Astrocyte (in vitro differentiated cells and primary cell): ENCODE results near the gene KCNG3. TPM values are rescaled to one million over a fixed set of nuclear protein-coding genes. Genes with fewer than 3 reads are reported as not detected.
A peak's percentile ranks its signal among the peaks of the same experiment; 100 is the strongest.

Experiments
- DNase-seq: peaks from one replicate; pipeline ENCODE4 v3.0.0-alpha.2; 2010; ENCODE audit warnings: low read depth
- FAIRE-seq: peaks from 2 replicates; lab custom pipeline; 2011; peaks lifted over from hg19 to GRCh38; lab: Jason Lieb, UNC
- H2AFZ ChIP-seq: 2 replicates; pipeline ENCODE4 v1.6.0; 2012; ENCODE audit warnings: low read depth, low read length, inconsistent platforms
- H3K27ac ChIP-seq: 2 replicates; pipeline ENCODE4 v1.5.1; 2011; ENCODE audit warnings: low read depth, low read length, inconsistent platforms
- H3K27me3 ChIP-seq: 2 replicates; pipeline ENCODE4 v1.6.0; 2011; ENCODE audit warnings: low read length, inconsistent platforms; ENCODE audit not compliant: insufficient read depth
- H3K36me3 ChIP-seq: 2 replicates; pipeline ENCODE4 v1.5.1; 2011; ENCODE audit warnings: low read length, inconsistent platforms; ENCODE audit not compliant: insufficient read depth
- H3K4me1 ChIP-seq: 2 replicates; pipeline ENCODE4 v1.5.1; 2011; ENCODE audit warnings: low read length, inconsistent platforms; ENCODE audit not compliant: insufficient read depth
- H3K4me2 ChIP-seq: 2 replicates; pipeline ENCODE4 v1.6.0; 2012; ENCODE audit warnings: low read length, inconsistent platforms
- H3K4me3 ChIP-seq: 2 replicates; pipeline ENCODE4 v1.5.1; 2011; ENCODE audit warnings: low read depth, mild to moderate bottlenecking, low read length, inconsistent platforms; ENCODE audit not compliant: insufficient read depth
- H3K79me2 ChIP-seq: 2 replicates; pipeline ENCODE4 v1.6.0; 2012; ENCODE audit warnings: mild to moderate bottlenecking, low read length, inconsistent platforms; ENCODE audit not compliant: insufficient read depth
- H3K9ac ChIP-seq: 2 replicates; pipeline ENCODE4 v1.6.0; 2012; ENCODE audit warnings: mild to moderate bottlenecking, low read length, inconsistent platforms
- H3K9me3 ChIP-seq: 2 replicates; pipeline ENCODE4 v1.5.1; 2012; ENCODE audit warnings: low read depth, mild to moderate bottlenecking, low read length, inconsistent platforms; ENCODE audit not compliant: insufficient read depth
- H4K20me1 ChIP-seq: 2 replicates; pipeline ENCODE4 v1.6.0; 2012; ENCODE audit warnings: low read length, inconsistent platforms; ENCODE audit not compliant: insufficient read depth
- H3K27ac Mint-ChIP-seq: one replicate; pipeline ENCODE4 v1.8.0; 2021; ENCODE audit warnings: mild to moderate bottlenecking, mixed read lengths; ENCODE audit not compliant: unreplicated experiment
- H3K27me3 Mint-ChIP-seq: one replicate; pipeline ENCODE4 v1.8.0; 2021; ENCODE audit warnings: low read depth, mixed read lengths; ENCODE audit not compliant: unreplicated experiment
- H3K36me3 Mint-ChIP-seq: one replicate; pipeline ENCODE4 v1.8.0; 2021; ENCODE audit warnings: low read depth, mixed read lengths; ENCODE audit not compliant: unreplicated experiment
- H3K4me1 Mint-ChIP-seq: one replicate; pipeline ENCODE4 v1.8.0; 2021; ENCODE audit warnings: low read depth, mixed read lengths; ENCODE audit not compliant: unreplicated experiment
- H3K4me3 Mint-ChIP-seq: one replicate; pipeline ENCODE4 v1.8.0; 2021; ENCODE audit warnings: mild to moderate bottlenecking, moderate library complexity, mixed read lengths; ENCODE audit not compliant: unreplicated experiment
- H3K9me3 Mint-ChIP-seq: one replicate; pipeline ENCODE4 v1.8.0; 2021; ENCODE audit warnings: mild to moderate bottlenecking, mixed read lengths; ENCODE audit not compliant: unreplicated experiment
- CTCF ChIP-seq: IDR thresholded peaks from 2 replicates; pipeline ENCODE4 v1.5.1; 2011; ENCODE audit warnings: low read depth, mild to moderate bottlenecking, inconsistent platforms, low read length, moderate library complexity; ENCODE audit not compliant: insufficient read depth
- EZH2 ChIP-seq: IDR thresholded peaks from 2 replicates; pipeline ENCODE4 v1.6.1; 2012; ENCODE audit warnings: mild to moderate bottlenecking, low read length, inconsistent platforms; ENCODE audit not compliant: insufficient read depth
- total RNA-seq: library from RNA; stranded (reverse); gene quantifications from 2 replicates; pipeline ENCODE4 v1.2.1, GENCODE V29; 2021

The KCNG3 gene
- total RNA-seq, 1 donor from 2014 or later = 0.20 TPM

GRCh38 chr2:42456126-42456839, 37.5 kb downstream of the KCNG3 start:
- no peaks in the 10 kb centered on the region for H3K9me3 Mint-ChIP-seq
- H3K27ac Mint-ChIP-seq = no peak overlapping the region
- Histone ChIP-seq H3K9ac (no peak overlapping the region), H3K79me2 (no peaks in the 10 kb centered on the region), H3K36me3 (no peaks in the 10 kb centered on the region), H3K27me3 (peaks cover 2% of the 10 kb centered on the region), H3K9me3 (no peaks in the 10 kb centered on the region), H3K4me2 (no peak overlapping the region), H2AFZ (no peak overlapping the region), H3K4me1 (no peaks in the 10 kb centered on the region), H3K4me3 (no peak overlapping the region), H3K27ac (no peak overlapping the region), H4K20me1 (no peaks in the 10 kb centered on the region)
- H3K36me3 Mint-ChIP-seq = no peaks in the 10 kb centered on the region
- no peaks in the 10 kb centered on the region for H3K27me3 Mint-ChIP-seq
- TF ChIP-seq EZH2 = no peak
- no peak for TF ChIP-seq CTCF
- H3K4me3 Mint-ChIP-seq = no peak overlapping the region
- FAIRE-seq = no peak
- no peaks in the 10 kb centered on the region for H3K4me1 Mint-ChIP-seq
- DNase-seq = no peak

GRCh38 chr2:42452545-42452944, 41.2 kb downstream of the KCNG3 start:
- H3K27ac Mint-ChIP-seq = no peak overlapping the region
- H3K9ac ChIP-seq = no peak overlapping the region
- H3K4me3 Mint-ChIP-seq = no peak overlapping the region
- H3K79me2 ChIP-seq = no peaks in the 10 kb centered on the region
- H3K9me3 Mint-ChIP-seq = no peaks in the 10 kb centered on the region
- H3K36me3 Mint-ChIP-seq = no peaks in the 10 kb centered on the region
- H3K9me3 ChIP-seq = no peaks in the 10 kb centered on the region
- H3K27ac ChIP-seq = no peak overlapping the region
- H3K27me3 Mint-ChIP-seq = no peaks in the 10 kb centered on the region
- H3K27me3 ChIP-seq = no peaks in the 10 kb centered on the region
- FAIRE-seq (no peak), DNase-seq (no peak)
- peaks cover 3% of the 10 kb centered on the region for H3K4me1 ChIP-seq
- no peak for TF ChIP-seq EZH2
- no peak for TF ChIP-seq CTCF
- H3K4me3 ChIP-seq = no peak overlapping the region
- H2AFZ ChIP-seq = no peak overlapping the region
- H3K36me3 ChIP-seq = no peaks in the 10 kb centered on the region
- no peak overlapping the region for H3K4me2 ChIP-seq
- H3K4me1 Mint-ChIP-seq = peaks cover 6% of the 10 kb centered on the region
- no peaks in the 10 kb centered on the region for H4K20me1 ChIP-seq

- H3K4me3 Mint-ChIP-seq = no peak overlapping the region
- Histone ChIP-seq H3K79me2 (no peaks in the 10 kb centered on the region), H4K20me1 (no peaks in the 10 kb centered on the region), H2AFZ (no peak overlapping the region), H3K4me3 (no peak overlapping the region), H3K27ac (no peak overlapping the region), H3K9me3 (no peaks in the 10 kb centered on the region), H3K4me1 (peaks cover 3% of the 10 kb centered on the region), H3K36me3 (no peaks in the 10 kb centered on the region), H3K9ac (no peak overlapping the region), H3K27me3 (no peaks in the 10 kb centered on the region), H3K4me2 (no peak overlapping the region)
- H3K4me1 Mint-ChIP-seq = peaks cover 6% of the 10 kb centered on the region
- FAIRE-seq = no peak
- peak; percentile 62 for DNase-seq
- TF ChIP-seq EZH2 (no peak), CTCF (no peak)
- H3K27ac Mint-ChIP-seq = no peak overlapping the region
- no peaks in the 10 kb centered on the region for H3K9me3 Mint-ChIP-seq
- H3K36me3 Mint-ChIP-seq = no peaks in the 10 kb centered on the region
- H3K27me3 Mint-ChIP-seq = no peaks in the 10 kb centered on the region
Measured at GRCh38 chr2:42450136-42450535, 43.6 kb downstream of the KCNG3 start.
